GM06990 (cell line): Measurements from ENCODE around the gene MTA1.

Experiments used
- DNase-seq: peaks from one replicate; pipeline ENCODE4 v3.0.0-alpha.2; 2011; ENCODE audit not compliant: insufficient read length; ENCODE audit errors: extremely low read depth
- H3K27me3 ChIP-seq: replicated peaks from 2 replicates; pipeline ENCODE4 v1.6.0; 2011; ENCODE audit warnings: low read length; ENCODE audit not compliant: control insufficient read depth, insufficient read depth
- H3K36me3 ChIP-seq: 2 replicates; pipeline ENCODE4 v1.5.1; 2011; ENCODE audit warnings: low read length; ENCODE audit not compliant: control insufficient read depth, insufficient read depth
- H3K4me3 ChIP-seq: replicated peaks from 2 replicates; pipeline ENCODE4 v1.5.1; 2011; ENCODE audit warnings: low read depth, mild to moderate bottlenecking, control low read depth, low read length
- TF ChIP-seq, protein P1 (sequence below): IDR thresholded peaks from 2 replicates; pipeline ENCODE4 v1.5.1; 2011; ENCODE audit warnings: low read length, control low read depth, mild to moderate bottlenecking, inconsistent platforms; ENCODE audit not compliant: insufficient read depth, poor library complexity, severe bottlenecking

The MTA1 gene

GRCh38 chr14:105393151-105393550, 26.5 kb upstream of the MTA1 start:
- peak; percentile 3 for DNase-seq
- TF ChIP-seq, protein P1, sequence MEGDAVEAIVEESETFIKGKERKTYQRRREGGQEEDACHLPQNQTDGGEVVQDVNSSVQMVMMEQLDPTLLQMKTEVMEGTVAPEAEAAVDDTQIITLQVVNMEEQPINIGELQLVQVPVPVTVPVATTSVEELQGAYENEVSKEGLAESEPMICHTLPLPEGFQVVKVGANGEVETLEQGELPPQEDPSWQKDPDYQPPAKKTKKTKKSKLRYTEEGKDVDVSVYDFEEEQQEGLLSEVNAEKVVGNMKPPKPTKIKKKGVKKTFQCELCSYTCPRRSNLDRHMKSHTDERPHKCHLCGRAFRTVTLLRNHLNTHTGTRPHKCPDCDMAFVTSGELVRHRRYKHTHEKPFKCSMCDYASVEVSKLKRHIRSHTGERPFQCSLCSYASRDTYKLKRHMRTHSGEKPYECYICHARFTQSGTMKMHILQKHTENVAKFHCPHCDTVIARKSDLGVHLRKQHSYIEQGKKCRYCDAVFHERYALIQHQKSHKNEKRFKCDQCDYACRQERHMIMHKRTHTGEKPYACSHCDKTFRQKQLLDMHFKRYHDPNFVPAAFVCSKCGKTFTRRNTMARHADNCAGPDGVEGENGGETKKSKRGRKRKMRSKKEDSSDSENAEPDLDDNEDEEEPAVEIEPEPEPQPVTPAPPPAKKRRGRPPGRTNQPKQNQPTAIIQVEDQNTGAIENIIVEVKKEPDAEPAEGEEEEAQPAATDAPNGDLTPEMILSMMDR: no peak
- H3K4me3 ChIP-seq: no peak overlapping the region
- H3K27me3 ChIP-seq: no peaks in the 10 kb centered on the region
- no peaks in the 10 kb centered on the region for H3K36me3 ChIP-seq

- H3K4me3 ChIP-seq: no peak overlapping the region
- TF ChIP-seq, protein P1: no peak
- no peaks in the 10 kb centered on the region for H3K27me3 ChIP-seq
- DNase-seq: peak; percentile 7
- no peaks in the 10 kb centered on the region; the same call in 1 of the 2 replicates for H3K36me3 ChIP-seq
Measured at GRCh38 chr14:105394714-105395537, 24.7 kb upstream of the MTA1 start.

DNA sequence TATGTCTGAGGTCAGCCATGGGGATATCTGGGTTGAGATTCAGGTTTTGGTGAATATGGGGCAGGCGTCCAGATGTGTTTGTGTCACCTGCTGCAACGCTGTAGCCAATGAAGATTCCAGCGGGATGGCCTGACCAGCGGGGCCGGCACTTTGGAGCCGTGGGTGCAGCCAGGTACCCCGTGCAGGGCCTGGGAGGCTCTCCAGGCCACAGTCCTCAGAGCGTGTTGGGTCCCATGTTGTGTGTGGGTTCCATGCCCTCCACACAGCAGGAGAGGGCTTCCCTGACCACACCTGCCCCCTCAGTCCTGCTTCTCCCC, 24.1 kb upstream of the MTA1 start:
- H3K36me3 ChIP-seq: no peaks in the 10 kb centered on the region; the same call in none of the 2 replicates
- H3K4me3 ChIP-seq: no peak overlapping the region
- TF ChIP-seq, protein P1: no peak
- peak; percentile 7 for DNase-seq
- H3K27me3 ChIP-seq: no peaks in the 10 kb centered on the region

GRCh38 chr14:105397350-105397931, 22.2 kb upstream of the MTA1 start:
- H3K36me3 ChIP-seq: no peaks in the 10 kb centered on the region; the same call in none of the 2 replicates
- no peaks in the 10 kb centered on the region for H3K27me3 ChIP-seq
- no peak for DNase-seq
- H3K4me3 ChIP-seq: no peak overlapping the region
- TF ChIP-seq, protein P1: no peak

GRCh38 chr14:105398044-105398725, 21.4 kb upstream of the MTA1 start, which contains the start of gene TEX22:
Gene TEX22 (plus strand): TSS chr14:105398538. CDS start chr14:105399341, 803 bp downstream.
- Histone ChIP-seq H3K27me3 (no peaks in the 10 kb centered on the region), H3K4me3 (peak within 1 kb of the TSS; percentile 75), H3K36me3 (no peaks in the 10 kb centered on the region; the same call in none of the 2 replicates)
- DNase-seq: peak; percentile 92
- TF ChIP-seq, protein P1: peak; percentile 53
